Endothelial cell of umbilical vein (primary cell): Measurements from ENCODE around the gene MAP3K1. TPM values are rescaled to one million over a fixed set of nuclear protein-coding genes. Genes with fewer than 3 reads are reported as not detected.

Experiments used
- BruUV-seq: library from RNA; stranded (reverse); fragments of 400-500 nt; replicated peaks from 2 replicates; lab custom pipeline; 2021; lab: Mats Ljungman, UMichigan
- CTCF ChIA-PET: fragments of 300-600, 350-600 bp; sonication (Branson Sonifier 250); formaldehyde crosslinking; loops from one replicate; lab custom pipeline; 2021; ENCODE audit warnings: antibody characterized with exemption, inconsistent platforms; lab: Charles Lee
- POLR2A ChIA-PET: fragments of 300-600, 350-600 bp; sonication (Branson Sonifier 250); formaldehyde crosslinking; loops from one replicate; lab custom pipeline; 2021; ENCODE audit warnings: antibody characterized with exemption, inconsistent platforms; lab: Charles Lee
- DNase-seq: peaks from one replicate; pipeline ENCODE4 v3.0.0-alpha.2; 2011; ENCODE audit warnings: low read depth, low spot score
- FAIRE-seq: peaks from 2 replicates; lab custom pipeline; 2011; peaks lifted over from hg19 to GRCh38; lab: Jason Lieb, UNC
- H2AFZ ChIP-seq: 2 replicates; pipeline ENCODE4 v1.6.0; 2012; ENCODE audit warnings: low read depth, low read length, control low read depth, inconsistent platforms
- H3K27ac ChIP-seq: 2 replicates; pipeline ENCODE4 v1.5.1; 2011; ENCODE audit warnings: low read depth, mild to moderate bottlenecking, control low read depth, low read length, moderate library complexity; ENCODE audit not compliant: insufficient read depth
- H3K27me3 ChIP-seq, 2 experiments: 2 replicates each; pipeline versions ENCODE4 v1.6.0 to v1.6.1; 2011; ENCODE audit warnings: low read length in 2 of 2, mixed read lengths in 1 of 2; ENCODE audit not compliant: control insufficient read depth in 2 of 2, insufficient read depth in 2 of 2
- H3K36me3 ChIP-seq, 2 experiments: 2 replicates in 1 of 2; 3 replicates in 1 of 2; pipeline ENCODE4 v1.5.1; 2011; ENCODE audit warnings: low read length in 2 of 2, mild to moderate bottlenecking in 1 of 2, moderate library complexity in 1 of 2; ENCODE audit not compliant: control insufficient read depth in 2 of 2, insufficient read depth in 2 of 2; ENCODE audit errors: extremely low read depth in 1 of 2
- H3K4me1 ChIP-seq: 3 replicates; pipeline ENCODE4 v1.5.1; 2011; ENCODE audit warnings: mild to moderate bottlenecking, low read length; ENCODE audit not compliant: control insufficient read depth, insufficient read depth; ENCODE audit errors: extremely low read depth
- H3K4me2 ChIP-seq: 2 replicates; pipeline ENCODE4 v1.6.1; 2011; ENCODE audit warnings: low read length, control low read depth, mixed read lengths; ENCODE audit not compliant: insufficient read depth
- H3K4me3 ChIP-seq, 3 experiments: fragments of 200-600 bp in 1 of 3; sonication (generic), shearing (Covaris generic) in 1 of 3; replicated peaks in 1 of 3; 2 replicates each; pipeline ENCODE4 v1.5.1; 2011 to 2016; ENCODE audit warnings: control low read depth in 3 of 3, low read length in 3 of 3, mild to moderate bottlenecking in 2 of 3, inconsistent platforms in 1 of 3, low read depth in 1 of 3, moderate library complexity in 1 of 3; ENCODE audit not compliant: insufficient read depth in 1 of 3
- H3K79me2 ChIP-seq: 2 replicates; pipeline ENCODE4 v1.6.0; 2012; ENCODE audit warnings: low read length, inconsistent platforms; ENCODE audit not compliant: control insufficient read depth, insufficient read depth
- H3K9ac ChIP-seq: replicated peaks from 2 replicates; pipeline ENCODE3; 2011; ENCODE audit warnings: low read length, control low read depth; ENCODE audit not compliant: insufficient read depth; ENCODE audit errors: extremely low read depth
- H3K9me1 ChIP-seq: replicated peaks from 3 replicates; pipeline ENCODE4 v1.6.0; 2011; ENCODE audit warnings: mild to moderate bottlenecking, low read length; ENCODE audit not compliant: control insufficient read depth, insufficient read depth; ENCODE audit errors: extremely low read depth
- H3K9me3 ChIP-seq: replicated peaks from 2 replicates; pipeline ENCODE4 v1.5.1; 2012; ENCODE audit warnings: low read length, inconsistent platforms; ENCODE audit not compliant: control insufficient read depth, insufficient read depth
- H4K20me1 ChIP-seq: replicated peaks from 2 replicates; pipeline ENCODE3; 2011; ENCODE audit warnings: mild to moderate bottlenecking, low read length; ENCODE audit not compliant: control insufficient read depth, insufficient read depth; ENCODE audit errors: extremely low read depth
- EZH2 ChIP-seq: IDR thresholded peaks from 2 replicates; pipeline ENCODE4 v1.6.1; 2012; ENCODE audit warnings: borderline replicate concordance, low read depth, mild to moderate bottlenecking, moderate library complexity, low read length, inconsistent platforms; ENCODE audit not compliant: severe bottlenecking
- FOS ChIP-seq: IDR thresholded peaks from 2 replicates; pipeline ENCODE4 v1.6.1; 2011; ENCODE audit warnings: mild to moderate bottlenecking, low read length, moderate library complexity, borderline replicate concordance; ENCODE audit not compliant: insufficient read depth
- GATA2 ChIP-seq: IDR thresholded peaks from 2 replicates; pipeline ENCODE4 v1.7.0; 2011; ENCODE audit warnings: low read depth, mild to moderate bottlenecking, moderate library complexity, mixed read lengths, low read length; ENCODE audit not compliant: insufficient read length, insufficient read depth
- JUN ChIP-seq: IDR thresholded peaks from 2 replicates; pipeline ENCODE4 v1.6.1; 2011; ENCODE audit warnings: borderline replicate concordance, low read depth; ENCODE audit not compliant: insufficient read length, insufficient read depth
- POLR2A ChIP-seq: IDR thresholded peaks from 2 replicates; pipeline ENCODE4 v1.6.1; 2012; ENCODE audit warnings: low read depth, mild to moderate bottlenecking, control low read depth, low read length
- POLR2AphosphoS5 ChIP-seq: IDR thresholded peaks from 2 replicates; pipeline ENCODE4 v1.6.1; 2012; ENCODE audit warnings: low read depth, mild to moderate bottlenecking, control low read depth, low read length, moderate library complexity; ENCODE audit not compliant: insufficient read depth
- dilution Hi-C: fragments of 300-500 bp; cut with MboI; formaldehyde crosslinking; loops from one replicate; pipeline ENCODE4 v1.15.0; 2019; ENCODE audit warnings: low sequenced_read_pairs; ENCODE audit not compliant: extremely low pct_ligation_motif_present
- intact Hi-C: fragments of 100-400 bp; cut with micrococcal nuclease; formaldehyde crosslinking; loops from one replicate; pipeline ENCODE4 v1.10.0; 2022
- polyA plus RNA-seq, 4 experiments: library from polyadenylated mRNA; depleted of rRNA in 3 of 4; stranded (reverse) in 3 of 4; unstranded in 1 of 4; fragments of >200 nt; gene quantifications; 2 replicates each; pipeline versions ENCODE4 v1.2.1 to v1.2.3, GENCODE V29; 2011 to 2012; ENCODE audit warnings: missing spikeins in 1 of 4
- total RNA-seq: library from RNA; stranded (reverse); gene quantifications from 2 replicates; pipeline ENCODE4 v1.2.3, GENCODE V29; 2021
- TF ChIP-seq, protein P1 (sequence below): IDR thresholded peaks from 2 replicates; pipeline ENCODE4 v1.6.1; 2011; ENCODE audit not compliant: insufficient read depth, insufficient read length
- TF ChIP-seq, protein P2 (sequence below), 2 donors: IDR thresholded peaks; 1 replicate in 1 of 2; 2 replicates in 1 of 2; pipeline ENCODE4 v1.5.1; 2011; ENCODE audit warnings: low read length in 2 of 2, mild to moderate bottlenecking in 2 of 2, moderate library complexity in 2 of 2, control low read depth in 1 of 2, inconsistent platforms in 1 of 2, low read depth in 1 of 2; ENCODE audit not compliant: insufficient read depth in 1 of 2; ENCODE audit errors: extremely low read depth in 1 of 2

Gene MAP3K1
- total and polyA plus RNA-seq, 2 donors (not counting 3 experiments of a cell fraction or from before 2014, with no cell fraction given) = 5.7 to 14.4 TPM

DNA sequence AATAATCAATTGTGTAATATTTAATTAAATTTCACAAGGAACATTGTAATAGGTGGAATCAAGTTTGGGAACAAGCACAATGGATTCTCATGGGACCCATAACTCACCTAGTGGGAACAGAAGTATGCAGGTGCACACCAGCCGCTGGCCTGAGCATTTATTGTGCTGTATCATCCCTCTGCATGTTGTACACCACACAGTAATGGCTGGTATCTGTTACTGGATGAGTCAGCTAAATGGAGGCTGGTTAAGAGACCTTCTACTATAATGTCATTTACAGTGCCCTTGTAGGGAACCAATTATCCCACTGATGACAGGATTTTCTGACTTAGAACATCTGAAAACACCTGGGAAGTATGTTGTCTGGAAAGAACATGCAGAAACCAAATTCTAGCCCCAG is 3.2 kb upstream of the MAP3K1 start:
- H3K27ac ChIP-seq = no peak overlapping the region
- no TSS peak for BruUV-seq
- no peaks in the 10 kb centered on the region for H3K9me3 ChIP-seq
- DNase-seq = no peak
- FAIRE-seq = no peak
- peaks cover 11% of the 10 kb centered on the region for H3K79me2 ChIP-seq
- no peaks in the 10 kb centered on the region for H3K36me3 ChIP-seq
- no peak overlapping the region for H3K4me3 ChIP-seq
- TF ChIP-seq POLR2A (no peak), GATA2 (no peak), FOS (no peak), EZH2 (no peak)
- TF ChIP-seq, protein P1, sequence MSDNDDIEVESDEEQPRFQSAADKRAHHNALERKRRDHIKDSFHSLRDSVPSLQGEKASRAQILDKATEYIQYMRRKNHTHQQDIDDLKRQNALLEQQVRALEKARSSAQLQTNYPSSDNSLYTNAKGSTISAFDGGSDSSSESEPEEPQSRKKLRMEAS = no peak
- dilution Hi-C loops = no loop called here
- peaks cover 2% of the 10 kb centered on the region for H3K4me1 ChIP-seq
- no peaks in the 10 kb centered on the region for H4K20me1 ChIP-seq
- H2AFZ ChIP-seq = no peak overlapping the region
- ChIA-PET POLR2A (no interaction called here), CTCF (no interaction called here)
- H3K9ac ChIP-seq = no peak overlapping the region
- H3K4me2 ChIP-seq = no peak overlapping the region
- H3K9me1 ChIP-seq = no peaks in the 10 kb centered on the region
- peaks cover 0 to 3% of the 10 kb centered on the region in 2 experiments for H3K27me3 ChIP-seq
- intact Hi-C loops = no loop called here

DNA sequence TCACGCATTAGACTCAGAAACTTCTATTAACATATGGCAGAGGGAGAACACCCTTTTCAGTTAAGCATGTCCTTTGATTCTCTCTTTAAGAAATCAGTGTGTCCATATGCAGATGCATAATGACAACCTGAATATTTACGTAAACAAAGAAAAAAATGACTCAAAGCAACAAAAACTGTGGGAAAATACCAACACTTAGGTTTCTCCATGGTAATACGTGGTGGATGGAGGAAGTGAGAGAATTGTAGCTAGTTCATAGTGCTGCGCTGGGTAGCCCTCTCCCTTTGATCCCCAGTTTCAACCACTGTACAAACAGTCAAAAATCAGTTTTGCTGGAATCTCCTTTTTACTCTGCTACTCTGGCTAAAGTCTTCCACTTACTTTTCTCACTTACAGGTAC is 2.0 kb upstream of the MAP3K1 start:
- no peak overlapping the region for H2AFZ ChIP-seq

More for the DNA sequence above, 2.0 kb upstream of the MAP3K1 start:
- no peaks in the 10 kb centered on the region for H3K9me3 ChIP-seq
- FAIRE-seq = no peak
- no peaks in the 10 kb centered on the region for H3K9me1 ChIP-seq
- DNase-seq = no peak
- dilution Hi-C loops (no loop called here), intact Hi-C loops (no loop called here)
- BruUV-seq = no TSS peak
- peaks cover 12% of the 10 kb centered on the region for H3K4me1 ChIP-seq
- H3K27ac ChIP-seq = no peak overlapping the region
- CTCF ChIA-PET = no interaction called here
- H3K9ac ChIP-seq = no peak overlapping the region
- no peaks in the 10 kb centered on the region for H3K36me3 ChIP-seq
- TF ChIP-seq, protein P1 = no peak
- no peak for TF ChIP-seq POLR2AphosphoS5
- TF ChIP-seq EZH2 = no peak
- TF ChIP-seq JUN = no peak
- no peak for TF ChIP-seq GATA2
- TF ChIP-seq, protein P2, sequence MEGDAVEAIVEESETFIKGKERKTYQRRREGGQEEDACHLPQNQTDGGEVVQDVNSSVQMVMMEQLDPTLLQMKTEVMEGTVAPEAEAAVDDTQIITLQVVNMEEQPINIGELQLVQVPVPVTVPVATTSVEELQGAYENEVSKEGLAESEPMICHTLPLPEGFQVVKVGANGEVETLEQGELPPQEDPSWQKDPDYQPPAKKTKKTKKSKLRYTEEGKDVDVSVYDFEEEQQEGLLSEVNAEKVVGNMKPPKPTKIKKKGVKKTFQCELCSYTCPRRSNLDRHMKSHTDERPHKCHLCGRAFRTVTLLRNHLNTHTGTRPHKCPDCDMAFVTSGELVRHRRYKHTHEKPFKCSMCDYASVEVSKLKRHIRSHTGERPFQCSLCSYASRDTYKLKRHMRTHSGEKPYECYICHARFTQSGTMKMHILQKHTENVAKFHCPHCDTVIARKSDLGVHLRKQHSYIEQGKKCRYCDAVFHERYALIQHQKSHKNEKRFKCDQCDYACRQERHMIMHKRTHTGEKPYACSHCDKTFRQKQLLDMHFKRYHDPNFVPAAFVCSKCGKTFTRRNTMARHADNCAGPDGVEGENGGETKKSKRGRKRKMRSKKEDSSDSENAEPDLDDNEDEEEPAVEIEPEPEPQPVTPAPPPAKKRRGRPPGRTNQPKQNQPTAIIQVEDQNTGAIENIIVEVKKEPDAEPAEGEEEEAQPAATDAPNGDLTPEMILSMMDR (IDR thresholded peaks at IDR 0.05; ENCODE audit: extremely low read depth in 1 of 2, insufficient read depth in 1 of 2, low read depth in 1 of 2, low read length in 2 of 2) = no peak
- H3K4me3 ChIP-seq = no peak overlapping the region
- POLR2A ChIA-PET = no interaction called here
- H4K20me1 ChIP-seq = no peaks in the 10 kb centered on the region
- peaks cover 0 to 3% of the 10 kb centered on the region in 2 experiments for H3K27me3 ChIP-seq
- H3K4me2 ChIP-seq = no peak overlapping the region
- H3K79me2 ChIP-seq = peaks cover 22% of the 10 kb centered on the region
